ENCODE data around the gene PTPN13. TPM values are rescaled to one million over a fixed set of nuclear protein-coding genes. Genes with fewer than 3 reads are reported as not detected.

PTPN13 gene
- total and polyA plus RNA-seq, 4 donors, result 0.36 to 3.2 (median 1.2) TPM

GRCh38 chr4:86558258-86558657, 35.9 kb upstream of the PTPN13 start:
- TF ChIP-seq MAX (IDR thresholded peaks at IDR 0.05) (no peak), GABPA (IDR thresholded peaks at IDR 0.05 in 1 of 2, conservative IDR thresholded peaks at IDR 0.05 in 1 of 2) (no peak), RAD21 (IDR thresholded peaks at IDR 0.05) (no peak), FOXA1 (IDR thresholded peaks at IDR 0.05) (no peak), JUND (IDR thresholded peaks at IDR 0.05) (no peak), TAF1 (conservative IDR thresholded peaks at IDR 0.05) (no peak)
- H3K4me3 ChIP-seq (ENCODE audit: low read depth in 1 of 3, low read length in 3 of 3), result no peak overlapping the region
- no peak overlapping the region for H3K27ac ChIP-seq (ENCODE audit: low read depth in 1 of 2, low read length in 2 of 2)
- H3K4me1 ChIP-seq (ENCODE audit: control insufficient read depth in 4 of 4, insufficient read depth in 4 of 4, low read length in 3 of 4), result no peaks in the 10 kb centered on the region
- WGBS, result 89% methylated on average over 5 of the region's 5 CpGs
- H3K9me3 ChIP-seq (ENCODE audit: control insufficient read depth in 4 of 4, low read length in 3 of 4), result no peaks in the 10 kb centered on the region
- H3K36me3 ChIP-seq (ENCODE audit: control insufficient read depth in 4 of 4, insufficient read depth in 3 of 4, low read depth in 1 of 4, low read length in 3 of 4), result no peaks in the 10 kb centered on the region
- no peak overlapping the region for H3K9ac ChIP-seq (ENCODE audit: low read depth in 1 of 2, low read length in 2 of 2)
- H3K27me3 ChIP-seq (ENCODE audit: control insufficient read depth in 4 of 4, insufficient read depth in 4 of 4, low read length in 3 of 4), result no peaks in the 10 kb centered on the region
- no peak for DNase-seq (ENCODE audit: low spot score)

GRCh38 chr4:86558797-86559196, 35.3 kb upstream of the PTPN13 start:
- Histone ChIP-seq H3K36me3 (ENCODE audit: control insufficient read depth in 4 of 4, insufficient read depth in 3 of 4, low read depth in 1 of 4, low read length in 3 of 4) (no peaks in the 10 kb centered on the region), H3K4me3 (ENCODE audit: low read depth in 1 of 3, low read length in 3 of 3) (no peak overlapping the region), H3K9me3 (ENCODE audit: control insufficient read depth in 4 of 4, low read length in 3 of 4) (no peaks in the 10 kb centered on the region), H3K27ac (ENCODE audit: low read depth in 1 of 2, low read length in 2 of 2) (no peak overlapping the region), H3K9ac (ENCODE audit: low read depth in 1 of 2, low read length in 2 of 2) (no peak overlapping the region), H3K27me3 (ENCODE audit: control insufficient read depth in 4 of 4, insufficient read depth in 4 of 4, low read length in 3 of 4) (no peaks in the 10 kb centered on the region), H3K4me1 (ENCODE audit: control insufficient read depth in 4 of 4, insufficient read depth in 4 of 4, low read length in 3 of 4) (no peaks in the 10 kb centered on the region)
- 90% methylated on average over 1 of the region's 1 CpG for WGBS
- DNase-seq (ENCODE audit: low spot score), result no peak
- TF ChIP-seq CTCF (IDR thresholded peaks at IDR 0.05; ENCODE audit: low read depth, low read length, missing input control) (no peak), ATF3 (IDR thresholded peaks at IDR 0.05) (no peak), EGR1 (IDR thresholded peaks at IDR 0.05; ENCODE audit: low read depth in 2 of 2) (no peak), RAD21 (IDR thresholded peaks at IDR 0.05) (no peak), GABPA (IDR thresholded peaks at IDR 0.05 in 1 of 2, conservative IDR thresholded peaks at IDR 0.05 in 1 of 2) (no peak), RXRA (IDR thresholded peaks at IDR 0.05) (no peak), YY1 (IDR thresholded peaks at IDR 0.05) (no peak), HNF4A (conservative IDR thresholded peaks at IDR 0.05) (no peak), REST (IDR thresholded peaks at IDR 0.05) (no peak), MAX (IDR thresholded peaks at IDR 0.05) (no peak), ZBTB33 (IDR thresholded peaks at IDR 0.05) (no peak), NR2F2 (IDR thresholded peaks at IDR 0.05) (no peak), TAF1 (conservative IDR thresholded peaks at IDR 0.05) (no peak), FOXA1 (IDR thresholded peaks at IDR 0.05) (no peak), HNF4G (IDR thresholded peaks at IDR 0.05) (no peak), SP1 (IDR thresholded peaks at IDR 0.05) (no peak), FOXA2 (IDR thresholded peaks at IDR 0.05) (no peak), JUND (IDR thresholded peaks at IDR 0.05) (no peak)

Measured in liver (tissue), 9 donors.